ENCODE results near the gene BCO2.

BCO2 gene

DNA sequence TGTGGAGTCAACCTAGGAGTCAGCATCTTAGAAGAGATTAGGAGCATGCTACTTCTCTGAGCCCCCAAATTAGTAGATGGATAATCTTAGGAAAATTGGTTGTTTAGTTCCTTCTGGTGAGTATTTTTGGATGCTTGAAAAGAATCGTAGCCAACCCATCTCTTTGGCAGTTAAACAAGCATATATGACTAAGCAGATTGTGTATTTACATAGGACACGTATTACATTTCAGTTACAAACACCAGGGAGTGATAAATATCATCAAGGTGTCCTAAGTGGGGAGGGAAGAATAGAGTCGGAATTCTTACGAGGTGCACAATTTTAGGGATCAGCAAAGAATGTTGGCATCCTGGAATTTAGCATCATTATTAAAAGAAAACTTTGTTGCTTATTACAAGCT lies 71.9 kb downstream of the BCO2 start:
- DNase-seq (ENCODE audit: low read depth in 2 of 2, low spot score in 1 of 2) = no peak

DNA sequence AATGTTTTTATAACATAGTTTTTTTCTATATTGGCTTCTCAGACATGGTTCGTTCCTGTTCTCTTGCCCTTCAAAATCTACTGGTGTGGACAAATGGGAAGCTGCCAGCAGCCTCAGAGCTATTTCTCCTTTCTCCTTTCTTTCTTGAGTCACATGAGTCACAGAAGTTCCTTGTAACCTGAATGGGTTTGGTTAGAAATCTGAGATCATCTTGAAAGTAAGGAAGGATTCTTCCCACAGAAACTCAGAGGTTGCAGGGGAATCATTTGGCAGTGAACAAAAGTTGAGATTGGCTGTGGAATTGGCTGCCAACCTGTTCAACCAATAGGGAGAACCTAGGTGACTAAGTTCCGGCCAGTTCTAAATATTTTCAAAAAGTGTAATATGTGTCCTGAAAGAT lies 72.9 kb downstream of the BCO2 start:
- DNase-seq (ENCODE audit: low read depth in 2 of 2, low spot score in 1 of 2) = no peak

- DNase-seq (ENCODE audit: low read depth in 2 of 2, low spot score in 1 of 2) = no peak
Measured at GRCh38 chr11:112249871-112250610, 74.7 kb downstream of the BCO2 start.

GRCh38 chr11:112253605-112254242 lies 78.4 kb downstream of the BCO2 start:
- no peak for DNase-seq (ENCODE audit: low read depth in 2 of 2, low spot score in 1 of 2)

DNA sequence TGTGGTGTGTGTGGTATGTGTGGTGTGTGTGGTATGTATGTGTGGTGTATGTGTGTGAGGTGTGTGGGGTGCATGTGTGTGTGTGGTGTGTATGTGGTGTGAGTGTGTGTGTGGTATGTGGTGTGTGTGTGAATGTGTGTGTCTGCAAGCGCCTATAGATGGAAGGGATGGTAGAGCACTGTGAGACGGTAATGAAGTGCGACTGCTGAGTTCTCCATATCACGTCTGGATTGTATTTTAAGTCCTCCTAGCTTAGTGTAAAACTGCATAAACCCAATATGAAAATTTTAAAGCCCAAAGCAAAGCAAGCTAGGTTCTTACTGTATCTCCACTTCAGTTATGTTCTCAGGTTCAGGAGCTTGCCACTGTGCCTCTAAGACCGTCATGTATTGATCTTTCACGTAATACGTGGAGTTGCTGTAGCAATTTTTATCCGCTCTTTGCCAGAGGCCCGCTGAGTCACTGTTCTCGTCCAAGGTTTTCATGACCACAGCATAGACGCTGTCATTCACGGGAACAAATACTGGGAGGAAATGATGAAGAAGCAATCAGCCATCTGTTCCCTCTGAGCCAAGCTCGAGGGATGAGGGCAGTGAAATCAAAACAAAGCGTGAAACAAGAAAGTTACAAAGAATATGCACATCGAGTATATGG lies 79.9 kb downstream of the BCO2 start:
- no peak for DNase-seq (ENCODE audit: low read depth in 2 of 2, low spot score in 1 of 2)

- no peak for DNase-seq (ENCODE audit: low read depth in 2 of 2, low spot score in 1 of 2)
Measured at GRCh38 chr11:112260490-112260889, 85.2 kb downstream of the BCO2 start, which contains the start of gene PLET1. PLET1 (minus strand) TSS chr11:112260860; CDS start chr11:112260589, 271 bp downstream.

- no peak for DNase-seq (ENCODE audit: low read depth in 2 of 2, low spot score in 1 of 2)
Measured at GRCh38 chr11:112265659-112266409, 90.5 kb downstream of the BCO2 start.

- no peak for DNase-seq (ENCODE audit: low read depth in 2 of 2, low spot score in 1 of 2)
Measured at GRCh38 chr11:112266410-112266778, 91.1 kb downstream of the BCO2 start.

GRCh38 chr11:112267188-112267591 lies 91.9 kb downstream of the BCO2 start:
- DNase-seq (ENCODE audit: low read depth in 2 of 2, low spot score in 1 of 2) = no peak

- no peak for DNase-seq (ENCODE audit: low read depth in 2 of 2, low spot score in 1 of 2)
Measured at GRCh38 chr11:112268406-112268805, 93.1 kb downstream of the BCO2 start.
